ENCODE measurements around the gene PRKD1. TPM values are rescaled to one million over a fixed set of nuclear protein-coding genes. Genes with fewer than 3 reads are reported as not detected.

The PRKD1 gene
- total RNA-seq, 1 experiment from 2014 or later: 2.7 TPM

GRCh38 chr14:29587046-29587445 is 340.6 kb downstream of the PRKD1 start:
- Histone ChIP-seq H3K9ac (ENCODE audit: extremely low read depth, insufficient read length, low read length) (no peak overlapping the region), H4K5ac (ENCODE audit: insufficient read length, low read depth, low read length) (no peak overlapping the region), H2BK120ac (ENCODE audit: low read depth, low read length, poor library complexity, severe bottlenecking) (no peak overlapping the region), H4K91ac (ENCODE audit: insufficient read length, low read depth, low read length) (no peak overlapping the region), H4K8ac (replicated peaks; ENCODE audit: insufficient read length, low read depth, low read length) (no peak overlapping the region), H3K23me2 (ENCODE audit: insufficient read length, low read depth, low read length, poor library complexity, severe bottlenecking) (no peaks in the 10 kb centered on the region), H3K14ac (ENCODE audit: insufficient read depth, low read length) (no peak overlapping the region), H2AFZ (ENCODE audit: low read length) (no peak overlapping the region), H2BK12ac (ENCODE audit: insufficient read length, low read depth, low read length) (no peak overlapping the region), H3K4me2 (ENCODE audit: insufficient read depth, insufficient read length, low read length) (no peak overlapping the region), H2BK20ac (ENCODE audit: low read depth, low read length, poor library complexity, severe bottlenecking) (no peak overlapping the region), H3K27ac (ENCODE audit: insufficient read length, low read depth, low read length) (no peak overlapping the region), H3K79me1 (ENCODE audit: insufficient read depth, low read depth, low read length, poor library complexity, severe bottlenecking) (no peaks in the 10 kb centered on the region), H2BK15ac (ENCODE audit: low read depth, low read length) (no peak overlapping the region), H3T11ph (ENCODE audit: low read length) (no peak overlapping the region), H3K27me3 (ENCODE audit: insufficient read depth, low read length) (no peaks in the 10 kb centered on the region), H3K18ac (ENCODE audit: insufficient read length, low read depth, low read length) (no peak overlapping the region), H3K23ac (ENCODE audit: insufficient read length, low read depth, low read length) (no peak overlapping the region), H3K4ac (ENCODE audit: low read depth, low read length) (no peak overlapping the region), H3K9me3 (ENCODE audit: control insufficient read depth, low read depth, low read length) (no peaks in the 10 kb centered on the region), H3K4me1 (ENCODE audit: insufficient read depth, low read length) (no peaks in the 10 kb centered on the region), H2AK5ac (ENCODE audit: insufficient read length, low read length) (no peak overlapping the region), H2BK5ac (ENCODE audit: insufficient read length, low read length) (no peak overlapping the region), H3K56ac (ENCODE audit: insufficient read length, low read depth, low read length) (no peak overlapping the region), H4K20me1 (ENCODE audit: control insufficient read depth, insufficient read depth, insufficient read length) (no peaks in the 10 kb centered on the region), H3K79me2 (ENCODE audit: insufficient read depth, low read length) (no peaks in the 10 kb centered on the region)
- DNase-seq: no peak
- Mint-ChIP-seq H3K27me3 (ENCODE audit: low read depth) (no peaks in the 10 kb centered on the region), H3K4me3 (no peak overlapping the region), H3K27ac (no peak overlapping the region), H3K36me3 (ENCODE audit: insufficient read depth in 1 of 3, low read depth in 3 of 3) (no peaks in the 10 kb centered on the region), H3K9me3 (no peaks in the 10 kb centered on the region), H3K4me1 (peaks cover 9 to 13% of the 10 kb centered on the region in 2 experiments)
- TF ChIP-seq, protein P1, sequence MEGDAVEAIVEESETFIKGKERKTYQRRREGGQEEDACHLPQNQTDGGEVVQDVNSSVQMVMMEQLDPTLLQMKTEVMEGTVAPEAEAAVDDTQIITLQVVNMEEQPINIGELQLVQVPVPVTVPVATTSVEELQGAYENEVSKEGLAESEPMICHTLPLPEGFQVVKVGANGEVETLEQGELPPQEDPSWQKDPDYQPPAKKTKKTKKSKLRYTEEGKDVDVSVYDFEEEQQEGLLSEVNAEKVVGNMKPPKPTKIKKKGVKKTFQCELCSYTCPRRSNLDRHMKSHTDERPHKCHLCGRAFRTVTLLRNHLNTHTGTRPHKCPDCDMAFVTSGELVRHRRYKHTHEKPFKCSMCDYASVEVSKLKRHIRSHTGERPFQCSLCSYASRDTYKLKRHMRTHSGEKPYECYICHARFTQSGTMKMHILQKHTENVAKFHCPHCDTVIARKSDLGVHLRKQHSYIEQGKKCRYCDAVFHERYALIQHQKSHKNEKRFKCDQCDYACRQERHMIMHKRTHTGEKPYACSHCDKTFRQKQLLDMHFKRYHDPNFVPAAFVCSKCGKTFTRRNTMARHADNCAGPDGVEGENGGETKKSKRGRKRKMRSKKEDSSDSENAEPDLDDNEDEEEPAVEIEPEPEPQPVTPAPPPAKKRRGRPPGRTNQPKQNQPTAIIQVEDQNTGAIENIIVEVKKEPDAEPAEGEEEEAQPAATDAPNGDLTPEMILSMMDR (conservative IDR thresholded peaks at IDR 0.05): no peak
- WGBS (ENCODE audit: extremely low coverage, insufficient read length, low lambda C conversion rate): no CpG with 5 or more reads among the region's 2 CpGs
